Activated CD4-positive, alpha-beta T cell treated with anti-CD3 and anti-CD28 coated beads for 24 hours (primary cell): Measurements from ENCODE around the gene C17orf50.
A peak's percentile ranks its signal among the peaks of the same experiment; 100 is the strongest.

ENCODE experiments used
- DNase-seq, 2 donors: peaks; one replicate each; pipeline ENCODE4 v3.0.0-alpha.2; 2020; ENCODE audit warnings: low read depth in 2 of 2

The C17orf50 gene

DNA sequence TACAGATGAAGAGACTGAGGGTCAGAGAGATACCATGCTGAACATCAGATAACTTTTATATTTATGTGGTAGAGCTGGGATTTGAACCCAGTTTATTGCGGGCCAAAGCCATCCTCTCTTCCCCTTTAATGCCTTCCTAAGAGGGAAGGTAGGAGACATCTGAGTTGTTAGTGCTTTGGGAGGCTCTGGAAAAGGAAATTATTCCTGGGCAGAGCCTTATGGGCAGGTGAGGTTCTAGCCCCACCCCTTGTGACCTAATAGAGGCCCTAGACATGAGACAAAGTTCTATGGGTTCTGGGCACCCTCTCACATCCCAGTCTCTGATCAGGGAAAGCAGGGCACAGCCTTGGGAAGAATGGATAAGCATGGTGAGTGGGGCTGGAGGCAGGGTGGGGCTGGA, at the start of gene C17orf50:
Gene C17orf50, plus strand, starts transcription at position 301 of the 400 bp plus-strand sequence. Its CDS starts 55 bp downstream, at position 356.
- DNase-seq = no peak

- no peak for DNase-seq
These were observed 49.7 kb upstream of the C17orf50 start for GRCh38 chr17:35710950-35711349.

GRCh38 chr17:35713069-35713728, 47.5 kb upstream of the C17orf50 start:
- DNase-seq = no peak

DNA sequence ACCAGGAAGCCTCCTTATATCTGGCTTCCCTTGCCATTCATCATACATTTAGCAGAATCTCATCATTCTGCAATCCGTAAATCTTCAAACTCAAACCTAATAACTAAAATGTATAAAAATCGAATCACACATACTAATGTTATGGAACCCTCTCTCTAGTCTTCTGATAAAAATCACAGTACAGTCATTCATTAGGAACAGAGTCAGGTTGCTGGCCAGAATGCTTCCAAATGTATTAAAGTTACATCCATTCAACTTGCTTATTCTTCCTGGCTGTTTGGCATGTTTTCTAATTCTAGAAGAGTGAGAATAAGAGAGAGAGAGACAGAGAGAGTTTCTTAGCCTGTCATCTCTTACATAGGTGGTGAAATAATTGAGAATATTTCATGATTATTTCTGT, 45.7 kb upstream of the C17orf50 start:
- no peak for DNase-seq

DNA sequence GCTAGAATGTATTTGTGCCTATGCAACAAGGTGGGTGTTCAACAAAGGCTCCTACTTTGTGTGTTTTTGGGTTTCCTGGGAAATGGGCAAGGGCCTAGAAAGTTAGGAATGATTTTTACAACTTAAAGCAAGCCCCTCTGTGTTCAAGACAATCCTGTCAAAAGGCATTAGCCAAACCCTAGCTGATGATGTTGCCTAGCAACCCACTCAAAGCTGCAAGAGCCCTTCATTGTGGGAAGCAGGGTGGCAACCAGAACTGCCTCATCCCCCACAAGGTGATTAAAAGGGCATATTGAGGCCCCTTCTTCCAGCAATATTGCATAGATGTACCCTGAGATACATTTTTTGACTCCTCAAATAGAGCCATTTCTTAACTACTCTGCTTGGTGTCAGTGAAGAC, 45.3 kb upstream of the C17orf50 start:
- no peak for DNase-seq

DNA sequence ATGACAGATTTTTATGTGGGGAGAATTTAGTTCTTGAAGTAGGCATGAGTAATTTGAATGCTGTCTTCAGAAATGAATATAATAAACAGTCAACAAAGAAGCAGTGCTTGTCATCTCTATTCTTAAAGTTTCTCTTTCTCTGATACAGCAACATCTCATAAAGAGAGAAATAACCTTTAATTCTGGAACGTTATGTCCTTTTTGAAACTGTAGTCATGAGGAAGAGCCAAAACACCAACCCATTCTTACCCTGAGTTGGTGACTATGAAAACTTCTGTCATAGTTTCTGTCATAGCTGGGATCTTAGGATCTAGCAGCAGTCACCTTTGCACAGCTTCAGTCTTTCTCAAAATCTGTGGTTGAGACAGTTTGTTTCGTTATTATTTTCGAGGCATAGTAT, 44.5 kb upstream of the C17orf50 start:
- no peak for DNase-seq

DNA sequence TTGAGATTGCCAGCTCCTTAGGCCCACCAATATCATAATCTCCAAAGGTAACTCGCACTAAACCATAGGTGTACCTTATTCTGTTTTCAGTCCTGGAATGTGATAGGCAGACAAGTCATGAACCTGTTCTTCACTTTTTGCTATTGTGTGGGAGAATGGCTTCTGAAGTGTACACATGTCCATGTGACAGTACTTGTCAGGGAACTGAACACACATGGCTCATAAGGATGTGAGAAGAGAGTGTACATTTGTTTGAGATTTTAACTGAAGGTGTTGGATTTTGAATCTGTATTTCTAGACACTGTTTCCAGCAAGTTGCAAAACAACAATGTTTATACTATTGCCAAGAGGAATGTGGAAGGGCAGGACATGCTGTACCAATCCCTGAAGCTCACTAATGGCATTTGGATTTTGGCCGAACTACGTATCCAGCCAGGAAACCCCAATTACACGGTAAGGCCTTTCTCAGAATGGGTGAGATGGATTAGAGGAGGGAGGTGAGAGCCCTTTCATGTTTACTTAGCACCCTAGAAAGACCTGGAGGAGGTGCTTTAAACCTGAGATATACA, 43.7 kb upstream of the C17orf50 start:
- DNase-seq = no peak

- no peak for DNase-seq
These were observed 43.2 kb upstream of the C17orf50 start for GRCh38 chr17:35717475-35717874.

GRCh38 chr17:35723735-35724134, 37.0 kb upstream of the C17orf50 start:
- no peak for DNase-seq

GRCh38 chr17:35725058-35725457, 35.6 kb upstream of the C17orf50 start:
- DNase-seq = no peak

GRCh38 chr17:35725802-35726126, 34.9 kb upstream of the C17orf50 start:
- DNase-seq = no peak

DNA sequence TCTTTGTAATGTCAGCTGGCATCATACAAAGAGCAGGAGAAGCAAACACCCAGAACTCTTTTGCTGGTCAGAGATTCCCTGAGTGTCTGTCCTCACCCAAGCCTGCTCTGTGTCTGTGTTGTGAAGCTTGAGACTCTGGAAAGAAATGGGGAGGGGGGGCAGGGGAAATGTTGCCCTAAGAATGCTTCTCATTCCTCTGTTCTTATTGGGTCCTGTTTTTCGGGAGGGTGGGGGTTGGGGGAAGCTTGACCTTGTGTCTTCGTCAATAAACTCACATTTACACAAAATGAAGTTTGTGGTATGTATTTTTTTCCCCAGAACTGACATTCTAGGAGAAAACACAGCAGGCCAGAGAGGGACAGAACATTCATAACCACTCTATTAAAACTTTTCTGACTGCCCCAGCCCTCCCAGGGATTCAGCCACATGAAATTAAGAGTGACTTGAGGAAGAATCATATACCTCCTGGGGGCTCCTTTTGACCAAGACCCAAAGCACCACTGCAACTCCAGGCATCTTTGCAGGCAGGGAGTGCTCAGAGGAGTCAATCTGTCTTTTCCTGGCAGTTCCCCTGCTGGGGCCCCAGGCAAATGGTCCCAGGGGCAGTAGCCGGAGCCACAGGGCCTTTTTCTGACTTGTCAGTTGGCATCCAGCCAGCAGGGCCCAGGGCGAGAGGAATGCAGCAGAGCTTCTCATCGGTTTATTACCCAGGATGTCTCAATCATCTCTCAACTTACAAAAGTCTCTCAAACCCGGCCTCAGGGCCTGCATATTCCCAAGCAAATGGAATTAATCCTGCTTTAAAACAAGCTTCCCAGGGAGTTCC, 34.3 kb upstream of the C17orf50 start:
- no peak for DNase-seq

GRCh38 chr17:35726953-35727460, 33.7 kb upstream of the C17orf50 start:
- no peak for DNase-seq

DNA sequence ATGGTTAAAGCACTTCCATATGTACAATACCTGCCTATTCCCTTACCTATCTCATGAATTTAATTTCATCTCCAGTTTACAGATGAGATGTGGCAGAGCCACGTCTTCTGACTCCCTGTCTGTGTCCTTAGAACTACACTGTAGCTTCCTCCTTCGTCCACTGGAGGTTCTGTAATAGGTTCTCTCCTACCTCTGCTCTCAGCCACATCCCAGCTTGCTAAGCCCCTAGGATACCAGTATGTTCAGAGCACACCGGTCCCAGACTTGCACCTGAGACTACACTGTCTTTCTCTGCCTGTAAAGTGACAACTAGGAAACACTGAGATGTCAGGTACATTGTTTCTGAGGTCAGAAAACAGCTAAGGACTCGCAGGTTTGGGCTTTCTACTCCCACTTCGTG, 33.1 kb upstream of the C17orf50 start:
- DNase-seq = no peak

DNA sequence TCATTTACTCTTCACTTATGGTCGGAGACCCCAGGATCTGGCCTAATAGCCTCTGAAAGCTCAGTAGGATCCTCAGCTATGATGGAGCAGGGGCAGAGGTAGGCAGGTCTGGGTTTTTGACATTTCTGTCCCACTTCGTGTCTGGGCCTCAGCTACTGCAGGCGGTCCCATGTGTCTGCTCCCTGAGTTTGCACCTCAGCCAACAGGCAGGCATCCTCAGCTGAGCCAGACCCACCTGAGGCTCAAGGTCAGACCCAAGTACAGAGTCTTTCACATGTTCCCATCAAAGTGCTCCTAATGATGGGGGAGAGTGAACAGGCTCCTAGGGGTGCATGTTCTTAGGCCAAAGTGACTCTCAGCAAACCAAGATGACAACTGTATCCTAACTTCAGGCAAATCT, 32.1 kb upstream of the C17orf50 start:
- DNase-seq = no peak

GRCh38 chr17:35729405-35729833, 31.3 kb upstream of the C17orf50 start:
- no peak for DNase-seq

- no peak for DNase-seq
These were observed 30.2 kb upstream of the C17orf50 start for GRCh38 chr17:35730400-35731005.

- peak; percentile 42 to 44 for DNase-seq
These were observed 29.3 kb upstream of the C17orf50 start, which contains the start of gene RASL10B for GRCh38 chr17:35731239-35731916. TSS of gene RASL10B (plus strand) at chr17:35731639. CDS start at chr17:35735185, 3,546 bp downstream.

DNA sequence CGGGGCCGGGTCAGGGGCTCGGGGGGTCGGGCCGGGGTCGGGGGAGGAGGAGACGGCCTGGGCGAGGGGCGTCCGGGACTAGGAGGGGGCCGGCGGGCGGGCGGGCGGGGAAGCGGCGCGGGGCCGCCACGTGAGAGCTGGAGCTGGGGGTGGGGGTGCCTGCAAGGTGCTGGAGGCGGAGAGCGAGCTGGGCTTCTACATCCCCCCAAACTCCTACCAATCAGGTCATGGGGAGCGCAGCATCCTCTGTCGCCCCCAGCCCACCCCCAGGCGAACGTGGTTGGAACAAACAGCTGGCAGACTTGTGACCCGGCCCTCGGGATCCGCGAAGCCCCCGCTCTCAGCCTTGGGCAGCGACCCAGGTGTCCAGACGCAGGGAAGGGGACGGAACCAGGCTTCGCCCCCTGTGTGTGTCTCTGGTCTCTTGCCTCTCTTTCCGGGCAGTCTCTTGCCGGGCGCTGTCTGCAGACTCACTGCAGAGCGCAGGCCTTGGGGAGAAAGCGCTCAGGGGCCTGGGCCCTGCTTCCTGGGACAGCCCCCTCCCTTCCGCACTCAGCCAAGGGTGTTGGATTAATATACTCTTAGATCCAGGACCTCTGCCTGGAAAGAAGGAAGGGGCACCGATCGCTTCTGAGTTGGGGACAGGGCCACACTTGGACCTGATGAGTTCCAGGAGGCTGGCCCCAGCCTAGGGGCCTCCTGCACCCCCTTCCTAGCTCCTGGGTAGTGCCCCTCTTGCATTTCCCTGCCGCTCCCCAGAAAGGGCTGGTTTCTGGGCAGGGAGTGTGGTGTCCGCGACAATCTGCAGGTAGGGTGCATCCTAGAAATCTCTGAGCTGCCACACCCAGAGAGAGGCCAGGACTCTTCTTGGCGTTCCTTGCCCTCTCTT, 28.5 kb upstream of the C17orf50 start:
- DNase-seq = no peak

- no peak for DNase-seq
These were observed 27.9 kb upstream of the C17orf50 start for GRCh38 chr17:35732806-35733136.

GRCh38 chr17:35733366-35733765, 27.3 kb upstream of the C17orf50 start:
- no peak for DNase-seq
